ENCODE results near the gene C19orf38.
"Not testable (repeated sequence)": the region's sequence is repeated elsewhere in the genome, so short reads cannot be mapped to it uniquely, and the experiment has no call there.

Gene C19orf38

GRCh38 chr19:10823690-10824089, 24.5 kb upstream of the C19orf38 start:
- no peak for DNase-seq

GRCh38 chr19:10826231-10826630, 22.0 kb upstream of the C19orf38 start:
- no peak for DNase-seq

- DNase-seq, result no peak
Observed at GRCh38 chr19:10826846-10827245, 21.4 kb upstream of the C19orf38 start.

- no peak for DNase-seq
Observed at GRCh38 chr19:10828981-10829821, 19.0 kb upstream of the C19orf38 start.

GRCh38 chr19:10829967-10830366, 18.2 kb upstream of the C19orf38 start:
- DNase-seq, result no peak

GRCh38 chr19:10830370-10830769, 17.8 kb upstream of the C19orf38 start:
- no peak for DNase-seq

GRCh38 chr19:10830931-10831779, 17.1 kb upstream of the C19orf38 start:
- DNase-seq, result no peak

- DNase-seq, result no peak
Observed at GRCh38 chr19:10831987-10832938, 16.0 kb upstream of the C19orf38 start.

GRCh38 chr19:10832939-10833296, 15.3 kb upstream of the C19orf38 start:
- DNase-seq, result no peak

GRCh38 chr19:10835089-10835753, 13.0 kb upstream of the C19orf38 start:
- no peak for DNase-seq

- peak; percentile 94 for DNase-seq
Observed at GRCh38 chr19:10835754-10836478, 12.3 kb upstream of the C19orf38 start, which contains the start of gene TMED1. TSS of gene TMED1 (minus strand) at chr19:10836212. CDS start at chr19:10836191, 21 bp downstream.

- peak; percentile 81 for DNase-seq
Observed at GRCh38 chr19:10836479-10837330, 11.5 kb upstream of the C19orf38 start.

GRCh38 chr19:10837649-10838048, 10.6 kb upstream of the C19orf38 start:
- DNase-seq, result not testable (repeated sequence)

GRCh38 chr19:10838377-10838776, 9.8 kb upstream of the C19orf38 start:
- no peak for DNase-seq

GRCh38 chr19:10839114-10840050, 8.8 kb upstream of the C19orf38 start:
- DNase-seq, result no peak

- DNase-seq, result no peak
Observed at GRCh38 chr19:10842788-10843187, 5.4 kb upstream of the C19orf38 start.

GRCh38 chr19:10846500-10847202, 1.6 kb upstream of the C19orf38 start:
- no peak for DNase-seq

GRCh38 chr19:10850631-10851030, 2.4 kb downstream of the C19orf38 start:
- no peak for DNase-seq
